K562 (cell line): ENCODE data around the gene ZNF74. TPM values are rescaled to one million over a fixed set of nuclear protein-coding genes. Genes with fewer than 3 reads are reported as not detected.

ENCODE experiments used
- EGR1 ChIP-seq: fragments of 450-650 bp; conservative IDR thresholded peaks from 2 replicates; pipeline ENCODE4 v1.6.1; 2017; ENCODE audit warnings: mild to moderate bottlenecking
- ERF ChIP-seq: fragments of 450-650 bp; formaldehyde crosslinking; IDR thresholded peaks from 2 replicates; pipeline ENCODE4 v1.4.0; 2020; ENCODE audit warnings: mild to moderate bottlenecking, mixed read lengths
- KLF13 ChIP-seq: fragments of 450-650 bp; IDR thresholded peaks from 2 replicates; pipeline ENCODE4 v1.6.1; 2016; ENCODE audit warnings: missing genetic modification characterization, low read depth, mild to moderate bottlenecking, missing compliant biosample characterization, moderate library complexity, borderline replicate concordance
- L3MBTL2 ChIP-seq: fragments of 450-650 bp; IDR thresholded peaks from 2 replicates; pipeline ENCODE4 v1.6.1; 2016; ENCODE audit warnings: mild to moderate bottlenecking, moderate library complexity
- MEF2A ChIP-seq: IDR thresholded peaks from 2 replicates; pipeline ENCODE4 v1.6.1; 2011; ENCODE audit warnings: low read depth, mild to moderate bottlenecking, low read length, moderate library complexity; ENCODE audit not compliant: control insufficient read depth
- MTA3 ChIP-seq: fragments of 450-650 bp; formaldehyde crosslinking; IDR thresholded peaks from 2 replicates; pipeline ENCODE4 v1.6.1; 2017; ENCODE audit warnings: mild to moderate bottlenecking, borderline replicate concordance
- RBFOX2 ChIP-seq: fragments of 200-400 bp; formaldehyde crosslinking; IDR thresholded peaks from 2 replicates; pipeline ENCODE4 v1.6.1; 2017; ENCODE audit warnings: low read depth, mild to moderate bottlenecking, low read length, moderate library complexity
- SMARCA4 ChIP-seq: fragments of 450-650 bp; IDR thresholded peaks from 2 replicates; pipeline ENCODE4 v1.6.1; 2016
- SRF ChIP-seq, 2 experiments: fragments of 250-450, 450-650 bp in 1 of 2; sonication (Bioruptor Pico) in 1 of 2; sonication (generic) in 1 of 2; formaldehyde crosslinking; IDR thresholded peaks; 2 replicates each; pipeline versions ENCODE4 v1.5.0 to v1.5.1; 2020 to 2022; ENCODE audit warnings: mild to moderate bottlenecking in 1 of 2, missing genetic modification reagents in 1 of 2
- TEAD4 ChIP-seq, 2 experiments: sonication (generic) in 1 of 2; formaldehyde crosslinking in 1 of 2; IDR thresholded peaks; 2 replicates each; pipeline versions ENCODE4 v1.6.1 to v1.8.0; 2012 to 2022; ENCODE audit warnings: borderline replicate concordance in 1 of 2, inconsistent platforms in 1 of 2, low read length in 1 of 2, mild to moderate bottlenecking in 1 of 2, missing genetic modification reagents in 1 of 2
- ZBTB17 ChIP-seq: fragments of 450-650 bp; formaldehyde crosslinking; IDR thresholded peaks from 2 replicates; pipeline ENCODE4 v1.4.0; 2020; ENCODE audit warnings: mild to moderate bottlenecking
- ZNF146 ChIP-seq: IDR thresholded peaks from one replicate; pipeline ENCODE4 v1.6.1; 2018; ENCODE audit warnings: missing compliant biosample characterization; ENCODE audit not compliant: unreplicated experiment
- polyA plus RNA-seq, 8 experiments: library from polyadenylated mRNA; depleted of rRNA in 4 of 8; stranded (reverse) in 5 of 8; unstranded in 3 of 8; fragments of >200 nt; fragmentation: Nextera tagmentation in 2 of 8; fragmentation: Illumina TruSeq in 1 of 8; extraction: Ambion mirVana in 2 of 8; extraction: Trizol in 1 of 8; gene quantifications; 2 replicates each; pipeline versions ENCODE4 v1.2.1 to v1.2.3, GENCODE V29; 2011 to 2014; ENCODE audit warnings: inconsistent platforms in 1 of 8, missing spikeins in 1 of 8
- total RNA-seq, 7 experiments: library from RNA; depleted of rRNA in 6 of 7; stranded (reverse); fragments of >200 nt in 6 of 7; fragmentation: Illumina TruSeq in 2 of 7; extraction: Trizol in 2 of 7; gene quantifications; 2 replicates each; pipeline versions ENCODE4 v1.2.1 to v1.2.3, GENCODE V29; 2011 to 2021; ENCODE audit warnings: low replicate concordance in 1 of 7
- TF ChIP-seq, protein P1 (sequence below): fragments of 200-800 bp; sonication (Bioruptor generic); IDR thresholded peaks from 2 replicates; pipeline ENCODE4 v1.6.1; 2017; ENCODE audit warnings: missing genetic modification characterization, missing compliant biosample characterization
- TF ChIP-seq, protein P2 (sequence below): fragments of 450-650 bp; formaldehyde crosslinking; IDR thresholded peaks from 2 replicates; pipeline ENCODE4 v1.4.0; 2022; ENCODE audit warnings: missing genetic modification characterization
- TF ChIP-seq, protein P3 (sequence below): fragments of 250-450 bp; sonication (Bioruptor Pico); IDR thresholded peaks from 2 replicates; pipeline ENCODE4 v1.4.0; 2020
- TF ChIP-seq, protein P4 (sequence below): sonication (generic); formaldehyde crosslinking; IDR thresholded peaks from 2 replicates; pipeline ENCODE4 v1.8.0; 2022; ENCODE audit warnings: missing genetic modification reagents, mild to moderate bottlenecking, borderline replicate concordance

ZNF74 gene
- total and polyA plus RNA-seq, 9 of the 15 experiments (the other 6 are each of a cell fraction or from before 2014, with no cell fraction given), result 2.4 to 53.5 (median 31.5) TPM

DNA sequence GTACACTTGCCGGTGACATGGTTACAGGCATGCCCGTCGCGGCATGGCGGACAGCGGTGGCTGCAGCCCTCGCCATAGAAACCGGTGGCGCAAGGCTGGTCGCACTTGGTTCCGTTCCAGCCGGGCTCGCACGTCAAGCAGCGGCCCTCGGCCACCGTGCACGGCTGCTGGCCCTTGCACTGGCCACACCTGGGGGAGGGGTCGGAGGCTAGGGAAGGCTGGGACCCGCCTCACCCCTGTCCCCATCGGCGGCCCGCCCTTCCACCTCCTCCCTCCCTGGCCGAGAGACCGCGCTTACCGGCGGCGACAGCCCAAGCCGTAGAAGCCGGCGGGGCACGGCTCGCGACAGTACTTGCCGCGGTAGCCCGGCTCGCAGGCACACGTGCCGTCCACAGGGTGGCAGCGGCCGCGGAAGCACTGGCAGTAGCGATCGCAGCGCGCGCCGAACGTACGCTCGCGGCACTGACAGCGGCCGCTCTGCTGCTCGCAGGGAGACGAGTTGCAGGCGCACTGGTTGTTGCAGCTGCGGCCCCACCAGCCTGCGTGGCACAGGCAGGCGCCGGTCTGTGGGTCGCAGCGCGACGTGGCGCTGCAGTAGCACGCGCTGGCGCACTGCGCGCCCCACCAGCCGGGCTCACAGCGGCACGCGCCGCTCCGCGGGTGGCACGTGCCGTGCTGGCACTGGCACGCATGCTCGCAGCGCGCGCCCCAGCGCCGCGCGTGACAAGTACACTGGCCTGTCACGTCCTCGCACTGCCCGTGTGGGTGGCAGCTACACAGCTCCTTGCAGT is 37.0 kb downstream of the ZNF74 start (continued):
- TF ChIP-seq, protein P1, sequence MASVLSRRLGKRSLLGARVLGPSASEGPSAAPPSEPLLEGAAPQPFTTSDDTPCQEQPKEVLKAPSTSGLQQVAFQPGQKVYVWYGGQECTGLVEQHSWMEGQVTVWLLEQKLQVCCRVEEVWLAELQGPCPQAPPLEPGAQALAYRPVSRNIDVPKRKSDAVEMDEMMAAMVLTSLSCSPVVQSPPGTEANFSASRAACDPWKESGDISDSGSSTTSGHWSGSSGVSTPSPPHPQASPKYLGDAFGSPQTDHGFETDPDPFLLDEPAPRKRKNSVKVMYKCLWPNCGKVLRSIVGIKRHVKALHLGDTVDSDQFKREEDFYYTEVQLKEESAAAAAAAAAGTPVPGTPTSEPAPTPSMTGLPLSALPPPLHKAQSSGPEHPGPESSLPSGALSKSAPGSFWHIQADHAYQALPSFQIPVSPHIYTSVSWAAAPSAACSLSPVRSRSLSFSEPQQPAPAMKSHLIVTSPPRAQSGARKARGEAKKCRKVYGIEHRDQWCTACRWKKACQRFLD (CRISPR knock-in tag), result 0 out of 2 replicates have a peak, but pooled peaks have one; percentile 32
- peak; percentile 15; the same call in 1 of the 2 replicates for TF ChIP-seq MTA3
- TF ChIP-seq MEF2A, result no peak
- TF ChIP-seq L3MBTL2, result 0 out of 2 replicates have a peak, but pooled peaks have one; percentile 5
- peak; percentile 35 for TF ChIP-seq ZNF146
- no peak for TF ChIP-seq TEAD4 (IDR thresholded peaks at IDR 0.05; ENCODE audit: low read length)
- peak; percentile 87; the same call in 1 of the 2 replicates for TF ChIP-seq TEAD4 (CRISPR knock-in tag; IDR thresholded peaks at IDR 0.05; ENCODE audit: borderline replicate concordance)
- TF ChIP-seq, protein P2, sequence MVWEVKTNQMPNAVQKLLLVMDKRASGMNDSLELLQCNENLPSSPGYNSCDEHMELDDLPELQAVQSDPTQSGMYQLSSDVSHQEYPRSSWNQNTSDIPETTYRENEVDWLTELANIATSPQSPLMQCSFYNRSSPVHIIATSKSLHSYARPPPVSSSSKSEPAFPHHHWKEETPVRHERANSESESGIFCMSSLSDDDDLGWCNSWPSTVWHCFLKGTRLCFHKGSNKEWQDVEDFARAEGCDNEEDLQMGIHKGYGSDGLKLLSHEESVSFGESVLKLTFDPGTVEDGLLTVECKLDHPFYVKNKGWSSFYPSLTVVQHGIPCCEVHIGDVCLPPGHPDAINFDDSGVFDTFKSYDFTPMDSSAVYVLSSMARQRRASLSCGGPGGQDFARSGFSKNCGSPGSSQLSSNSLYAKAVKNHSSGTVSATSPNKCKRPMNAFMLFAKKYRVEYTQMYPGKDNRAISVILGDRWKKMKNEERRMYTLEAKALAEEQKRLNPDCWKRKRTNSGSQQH (CRISPR knock-in tag), result 0 out of 2 replicates have a peak, but pooled peaks have one; percentile 37
- 0 out of 2 replicates have a peak, but pooled peaks have one; percentile 19 for TF ChIP-seq ZBTB17 (CRISPR knock-in tag)
- TF ChIP-seq KLF13 (tag), result no peak
- TF ChIP-seq, protein P3, sequence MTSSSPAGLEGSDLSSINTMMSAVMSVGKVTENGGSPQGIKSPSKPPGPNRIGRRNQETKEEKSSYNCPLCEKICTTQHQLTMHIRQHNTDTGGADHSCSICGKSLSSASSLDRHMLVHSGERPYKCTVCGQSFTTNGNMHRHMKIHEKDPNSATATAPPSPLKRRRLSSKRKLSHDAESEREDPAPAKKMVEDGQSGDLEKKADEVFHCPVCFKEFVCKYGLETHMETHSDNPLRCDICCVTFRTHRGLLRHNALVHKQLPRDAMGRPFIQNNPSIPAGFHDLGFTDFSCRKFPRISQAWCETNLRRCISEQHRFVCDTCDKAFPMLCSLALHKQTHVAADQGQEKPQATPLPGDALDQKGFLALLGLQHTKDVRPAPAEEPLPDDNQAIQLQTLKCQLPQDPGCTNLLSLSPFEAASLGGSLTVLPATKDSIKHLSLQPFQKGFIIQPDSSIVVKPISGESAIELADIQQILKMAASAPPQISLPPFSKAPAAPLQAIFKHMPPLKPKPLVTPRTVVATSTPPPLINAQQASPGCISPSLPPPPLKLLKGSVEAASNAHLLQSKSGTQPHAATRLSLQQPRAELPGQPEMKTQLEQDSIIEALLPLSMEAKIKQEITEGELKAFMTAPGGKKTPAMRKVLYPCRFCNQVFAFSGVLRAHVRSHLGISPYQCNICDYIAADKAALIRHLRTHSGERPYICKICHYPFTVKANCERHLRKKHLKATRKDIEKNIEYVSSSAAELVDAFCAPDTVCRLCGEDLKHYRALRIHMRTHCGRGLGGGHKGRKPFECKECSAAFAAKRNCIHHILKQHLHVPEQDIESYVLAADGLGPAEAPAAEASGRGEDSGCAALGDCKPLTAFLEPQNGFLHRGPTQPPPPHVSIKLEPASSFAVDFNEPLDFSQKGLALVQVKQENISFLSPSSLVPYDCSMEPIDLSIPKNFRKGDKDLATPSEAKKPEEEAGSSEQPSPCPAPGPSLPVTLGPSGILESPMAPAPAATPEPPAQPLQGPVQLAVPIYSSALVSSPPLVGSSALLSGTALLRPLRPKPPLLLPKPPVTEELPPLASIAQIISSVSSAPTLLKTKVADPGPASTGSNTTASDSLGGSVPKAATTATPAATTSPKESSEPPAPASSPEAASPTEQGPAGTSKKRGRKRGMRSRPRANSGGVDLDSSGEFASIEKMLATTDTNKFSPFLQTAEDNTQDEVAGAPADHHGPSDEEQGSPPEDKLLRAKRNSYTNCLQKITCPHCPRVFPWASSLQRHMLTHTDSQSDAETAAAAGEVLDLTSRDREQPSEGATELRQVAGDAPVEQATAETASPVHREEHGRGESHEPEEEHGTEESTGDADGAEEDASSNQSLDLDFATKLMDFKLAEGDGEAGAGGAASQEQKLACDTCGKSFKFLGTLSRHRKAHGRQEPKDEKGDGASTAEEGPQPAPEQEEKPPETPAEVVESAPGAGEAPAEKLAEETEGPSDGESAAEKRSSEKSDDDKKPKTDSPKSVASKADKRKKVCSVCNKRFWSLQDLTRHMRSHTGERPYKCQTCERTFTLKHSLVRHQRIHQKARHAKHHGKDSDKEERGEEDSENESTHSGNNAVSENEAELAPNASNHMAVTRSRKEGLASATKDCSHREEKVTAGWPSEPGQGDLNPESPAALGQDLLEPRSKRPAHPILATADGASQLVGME (CRISPR knock-in tag), result 0 out of 2 replicates have a peak, but pooled peaks have one; percentile 80
- TF ChIP-seq SRF (CRISPR knock-in tag; IDR thresholded peaks at IDR 0.05), result peak in 1 of 2 experiments; percentile 58; a peak in 1 of 4 replicates
- TF ChIP-seq, protein P4, sequence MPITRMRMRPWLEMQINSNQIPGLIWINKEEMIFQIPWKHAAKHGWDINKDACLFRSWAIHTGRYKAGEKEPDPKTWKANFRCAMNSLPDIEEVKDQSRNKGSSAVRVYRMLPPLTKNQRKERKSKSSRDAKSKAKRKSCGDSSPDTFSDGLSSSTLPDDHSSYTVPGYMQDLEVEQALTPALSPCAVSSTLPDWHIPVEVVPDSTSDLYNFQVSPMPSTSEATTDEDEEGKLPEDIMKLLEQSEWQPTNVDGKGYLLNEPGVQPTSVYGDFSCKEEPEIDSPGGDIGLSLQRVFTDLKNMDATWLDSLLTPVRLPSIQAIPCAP (CRISPR knock-in tag), result no peak
- TF ChIP-seq ERF, result peak; percentile 7; the same call in 1 of the 2 replicates
- TF ChIP-seq SMARCA4, result no peak
- TF ChIP-seq EGR1, result no peak
- 0 out of 2 replicates have a peak, but pooled peaks have one; percentile 15 for TF ChIP-seq RBFOX2
